ENCODE data around the gene EDDM13. TPM values are rescaled to one million over a fixed set of nuclear protein-coding genes. Genes with fewer than 3 reads are reported as not detected.
A peak's percentile ranks its signal among the peaks of the same experiment; 100 is the strongest.

Gene EDDM13
- total RNA-seq, 1 donor, result not detected

DNA sequence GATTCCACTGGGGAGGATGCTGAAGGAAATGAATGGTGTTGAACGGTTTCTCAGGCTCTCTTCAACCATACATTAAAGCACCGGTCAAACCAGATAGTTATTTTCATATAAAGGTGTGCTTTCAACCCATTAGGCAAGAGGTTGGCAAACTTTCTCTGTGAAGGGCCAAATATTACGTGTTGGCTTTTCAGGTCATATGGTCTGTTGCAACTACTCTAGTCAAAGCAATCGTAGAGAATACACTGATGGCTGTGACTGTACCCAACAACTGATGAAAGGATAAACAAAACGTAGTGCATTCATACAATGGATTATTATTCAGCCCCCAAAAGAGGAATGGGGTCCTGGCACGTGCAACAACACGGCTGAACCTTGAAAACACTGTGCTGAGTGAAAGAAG, 36.2 kb downstream of the EDDM13 start:
- peaks cover 2% of the 10 kb centered on the region for H3K4me1 ChIP-seq (ENCODE audit: insufficient read depth, low read length)
- no peaks in the 10 kb centered on the region for H3K9me3 ChIP-seq (ENCODE audit: low read depth, low read length)
- H3K4me3 ChIP-seq (ENCODE audit: low read length), result no peak overlapping the region
- no peaks in the 10 kb centered on the region for H3K27me3 ChIP-seq (ENCODE audit: insufficient read depth, low read length)

DNA sequence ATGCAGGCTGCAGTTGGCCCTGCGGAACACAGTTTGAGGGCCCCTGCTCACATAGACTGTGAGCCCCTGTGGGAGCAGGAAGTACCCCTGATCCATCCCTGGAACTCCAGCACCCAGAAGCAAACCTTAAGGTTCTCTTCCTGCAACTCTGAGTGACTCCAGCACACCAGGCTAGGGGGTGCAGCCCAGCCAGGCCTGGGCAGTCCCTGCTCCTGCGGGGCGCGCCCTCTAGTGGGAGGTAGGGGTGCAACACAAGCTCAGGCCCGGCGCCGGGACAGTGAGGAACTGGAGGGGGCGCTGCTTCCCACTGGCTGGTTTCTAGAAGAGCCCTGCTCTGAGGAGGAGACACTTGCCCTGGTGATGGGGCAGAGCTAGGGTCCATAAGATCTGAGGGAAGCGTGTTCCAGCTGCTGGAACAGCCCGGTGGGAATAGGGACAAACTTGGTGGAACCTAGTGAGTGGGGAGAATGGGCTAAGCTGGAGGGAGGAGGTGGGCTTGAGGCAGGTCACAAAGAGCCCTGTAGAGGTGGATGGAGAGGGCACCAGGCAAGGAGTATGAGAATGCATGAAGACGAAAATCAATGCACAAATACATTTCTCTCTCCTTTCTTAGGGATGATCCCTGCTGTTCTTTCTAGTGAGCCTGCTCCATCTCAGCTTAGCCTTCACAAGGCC, 37.1 kb downstream of the EDDM13 start:
- no peaks in the 10 kb centered on the region for H3K9me3 ChIP-seq (ENCODE audit: low read depth, low read length)
- H3K4me3 ChIP-seq (ENCODE audit: low read length), result no peak overlapping the region
- peaks cover 6% of the 10 kb centered on the region for H3K4me1 ChIP-seq (ENCODE audit: insufficient read depth, low read length)
- H3K27me3 ChIP-seq (ENCODE audit: insufficient read depth, low read length), result no peaks in the 10 kb centered on the region

DNA sequence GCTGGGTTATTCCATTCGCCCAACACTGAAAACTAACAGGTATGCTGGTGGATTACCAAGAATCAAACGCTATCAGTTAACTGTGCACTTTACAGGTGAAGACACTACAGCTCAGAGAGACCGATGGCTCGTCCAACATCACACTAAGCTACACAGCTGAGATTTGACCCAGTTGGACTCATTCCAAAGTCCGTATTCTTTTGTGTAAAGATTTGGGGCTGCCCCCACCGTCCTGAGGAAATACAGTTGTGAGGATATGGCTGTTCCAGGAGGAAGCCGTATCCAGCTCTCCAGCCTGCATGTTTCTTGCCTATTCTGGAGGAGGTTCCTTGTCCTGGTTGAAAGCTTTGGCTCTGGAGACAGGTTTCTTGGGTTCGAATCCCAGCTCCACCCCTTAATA, 37.9 kb downstream of the EDDM13 start:
- Histone ChIP-seq H3K4me1 (ENCODE audit: insufficient read depth, low read length) (peaks cover 9% of the 10 kb centered on the region), H3K9me3 (ENCODE audit: low read depth, low read length) (no peaks in the 10 kb centered on the region), H3K27me3 (ENCODE audit: insufficient read depth, low read length) (no peaks in the 10 kb centered on the region), H3K4me3 (ENCODE audit: low read length) (no peak overlapping the region)

DNA sequence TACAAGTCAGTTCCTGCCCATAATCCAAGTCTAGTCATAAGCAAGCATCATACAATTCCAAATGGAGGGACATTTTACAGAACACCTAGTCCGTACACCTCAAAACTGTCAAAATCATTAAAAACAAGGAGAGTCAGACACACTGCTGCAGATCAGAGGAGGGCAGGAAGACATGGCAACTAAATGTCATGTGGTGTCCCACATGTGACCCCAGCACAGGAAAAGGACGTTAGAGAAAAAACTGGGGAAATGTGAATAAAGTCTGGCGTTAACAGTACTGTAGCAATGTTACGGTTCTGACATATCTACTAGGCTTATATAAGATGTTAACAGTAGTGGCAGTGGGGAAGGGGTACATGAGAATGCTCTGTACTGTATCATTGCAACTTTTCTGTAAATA, 39.8 kb downstream of the EDDM13 start:
- Histone ChIP-seq H3K9me3 (ENCODE audit: low read depth, low read length) (no peaks in the 10 kb centered on the region), H3K4me1 (ENCODE audit: insufficient read depth, low read length) (peaks cover 16% of the 10 kb centered on the region), H3K27me3 (ENCODE audit: insufficient read depth, low read length) (no peaks in the 10 kb centered on the region), H3K4me3 (ENCODE audit: low read length) (no peak overlapping the region)

DNA sequence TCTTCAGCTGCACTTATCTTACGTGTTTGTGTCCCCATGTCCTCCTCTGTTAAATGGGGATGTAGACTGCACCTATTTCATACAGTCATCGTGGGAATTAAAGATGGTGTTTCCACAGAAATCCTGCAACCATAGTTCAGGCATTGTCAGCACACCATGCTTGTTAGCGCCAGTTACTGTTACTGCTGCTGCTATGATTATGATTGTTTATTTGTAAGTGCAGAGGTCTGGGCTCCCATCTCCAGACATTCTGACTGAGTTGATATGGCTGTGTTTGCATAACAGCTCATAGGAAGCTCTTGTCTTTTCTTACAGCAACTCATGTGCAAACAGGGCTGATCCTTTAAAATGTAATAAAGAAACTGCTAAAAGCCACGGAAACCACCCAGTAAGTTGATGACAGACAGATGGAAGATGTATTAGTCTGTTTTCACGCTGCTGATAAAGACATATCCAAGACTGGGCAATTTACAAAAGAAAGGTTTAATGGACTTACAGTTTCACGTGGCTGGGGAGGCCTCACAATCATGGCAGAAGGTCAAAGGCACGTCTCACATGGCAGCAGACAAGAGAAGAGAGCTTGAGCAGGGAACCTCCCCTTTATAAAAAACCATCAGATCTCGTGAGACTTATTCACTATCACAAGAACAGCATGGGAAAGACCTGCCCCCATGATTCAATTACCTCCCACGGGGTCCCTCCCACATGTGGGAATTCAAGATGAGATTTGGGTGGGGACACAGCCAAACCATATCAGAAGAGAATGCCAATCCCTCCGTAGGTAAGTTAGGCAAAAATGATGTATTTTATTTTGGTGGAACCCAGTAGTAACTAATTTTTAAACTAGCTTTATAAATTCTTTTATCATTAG, 40.5 kb downstream of the EDDM13 start:
- peaks cover 18% of the 10 kb centered on the region for H3K4me1 ChIP-seq (ENCODE audit: insufficient read depth, low read length)

DNA sequence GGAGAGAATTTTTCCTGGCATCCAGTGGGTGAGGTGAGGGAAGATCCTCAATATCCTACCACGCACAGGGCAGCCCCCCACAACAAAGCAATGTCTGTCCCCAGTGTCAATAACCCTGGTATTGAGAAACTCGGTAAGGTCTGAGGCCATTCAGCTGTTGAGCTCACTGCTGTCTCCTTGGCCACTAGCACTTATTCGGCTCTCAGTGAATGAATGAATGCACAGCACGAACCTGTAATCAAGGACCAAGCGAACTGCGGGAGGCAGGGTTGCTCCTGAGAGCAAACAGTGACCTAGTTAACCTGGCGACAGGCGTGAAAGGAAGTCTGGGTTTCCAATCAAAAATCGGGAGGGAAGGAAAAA, 41.5 kb downstream of the EDDM13 start:
- Histone ChIP-seq H3K27me3 (ENCODE audit: insufficient read depth, low read length) (no peaks in the 10 kb centered on the region), H3K9me3 (ENCODE audit: low read depth, low read length) (no peaks in the 10 kb centered on the region), H3K4me3 (ENCODE audit: low read length) (peak overlapping the region; percentile 71), H3K4me1 (ENCODE audit: insufficient read depth, low read length) (peaks cover 26% of the 10 kb centered on the region)

More for the DNA sequence above, 40.5 kb downstream of the EDDM13 start:
- no peak overlapping the region for H3K4me3 ChIP-seq (ENCODE audit: low read length)
- H3K9me3 ChIP-seq (ENCODE audit: low read depth, low read length), result no peaks in the 10 kb centered on the region
- H3K27me3 ChIP-seq (ENCODE audit: insufficient read depth, low read length), result no peaks in the 10 kb centered on the region

DNA sequence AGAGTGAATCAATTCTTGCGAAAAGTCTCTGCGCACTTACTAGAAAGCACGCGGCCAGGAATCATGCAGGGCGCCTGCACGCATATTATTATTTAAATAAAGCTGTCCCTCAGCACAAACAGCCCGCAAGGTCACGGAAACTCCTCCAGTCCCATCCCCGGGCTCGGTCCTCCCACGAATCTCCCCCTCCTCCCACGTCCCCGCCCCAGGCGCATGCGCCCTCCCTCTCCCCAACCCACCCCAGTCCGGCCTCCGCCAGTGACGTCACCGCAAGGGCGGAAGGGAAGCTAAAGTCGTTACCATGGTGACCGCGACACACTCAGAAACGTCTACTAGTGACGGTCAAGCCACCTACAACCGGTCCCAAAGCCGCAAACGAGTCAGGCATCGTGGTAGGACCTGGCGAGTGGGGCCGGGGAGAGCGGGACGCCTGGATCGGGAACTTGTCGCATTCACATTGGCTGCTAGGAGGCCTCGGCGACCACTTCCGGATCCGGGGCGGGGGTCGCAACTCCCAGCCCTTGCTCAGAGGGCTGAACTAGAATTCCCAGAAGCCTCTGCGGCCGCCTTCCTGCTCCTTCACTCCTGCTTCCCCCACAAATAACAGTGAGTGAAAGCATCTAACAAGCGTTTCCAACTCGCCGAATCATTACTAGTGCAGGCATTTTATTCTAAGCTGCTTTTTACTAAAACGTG, 42.0 kb downstream of the EDDM13 start, which contains the start of gene ZSCAN5A:
ZSCAN5A (minus strand) TSS at position 459 of the 696 bp plus-strand sequence. CDS start 89,793 bp downstream, outside the sequence.
- H3K4me1 ChIP-seq (ENCODE audit: insufficient read depth, low read length), result peaks cover 31% of the 10 kb centered on the region
- H3K27me3 ChIP-seq (ENCODE audit: insufficient read depth, low read length), result no peaks in the 10 kb centered on the region
- peak within 1 kb of the TSS; percentile 71 for H3K4me3 ChIP-seq (ENCODE audit: low read length)
- H3K9me3 ChIP-seq (ENCODE audit: low read depth, low read length), result no peaks in the 10 kb centered on the region

DNA sequence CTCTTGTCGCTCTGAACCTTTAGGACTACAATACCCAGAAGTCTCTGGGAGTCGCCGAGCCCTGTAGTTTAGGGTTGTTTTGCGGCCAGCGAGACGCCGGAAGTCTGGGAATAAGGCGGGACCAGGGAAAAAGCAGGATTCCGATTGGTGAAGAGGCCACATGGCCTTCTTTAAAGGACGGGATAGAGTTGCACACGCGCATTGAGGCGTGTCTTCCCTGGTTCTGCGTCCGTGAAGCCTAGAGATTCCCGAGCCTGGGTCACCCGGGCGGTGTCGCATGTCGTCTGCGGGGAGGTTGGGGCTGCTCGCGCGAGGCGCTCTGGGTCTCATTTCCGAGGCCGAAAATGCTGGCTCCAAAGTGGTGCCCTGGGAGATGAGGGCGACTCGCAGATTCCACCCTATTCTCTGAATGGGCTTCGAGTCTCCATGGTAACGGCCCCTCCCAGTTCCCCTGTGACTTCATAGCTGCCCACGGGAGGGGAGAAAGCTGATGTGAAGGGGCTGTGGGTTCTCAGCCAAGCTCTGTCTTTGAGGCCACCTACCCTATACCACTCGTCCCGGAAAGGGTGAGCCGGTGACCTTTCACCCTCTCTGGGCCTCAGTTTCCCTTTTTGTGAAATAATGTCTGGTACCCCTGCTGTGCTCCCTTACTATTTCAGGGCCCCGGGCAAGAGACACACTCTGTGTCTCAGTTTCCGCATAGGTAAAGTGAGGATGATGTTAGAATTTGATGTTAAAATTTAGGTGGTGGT, 42.7 kb downstream of the EDDM13 start:
- H3K4me1 ChIP-seq (ENCODE audit: insufficient read depth, low read length), result peaks cover 39% of the 10 kb centered on the region
- peak overlapping the region; percentile 71 for H3K4me3 ChIP-seq (ENCODE audit: low read length)
- no peaks in the 10 kb centered on the region for H3K27me3 ChIP-seq (ENCODE audit: insufficient read depth, low read length)
- no peaks in the 10 kb centered on the region for H3K9me3 ChIP-seq (ENCODE audit: low read depth, low read length)

DNA sequence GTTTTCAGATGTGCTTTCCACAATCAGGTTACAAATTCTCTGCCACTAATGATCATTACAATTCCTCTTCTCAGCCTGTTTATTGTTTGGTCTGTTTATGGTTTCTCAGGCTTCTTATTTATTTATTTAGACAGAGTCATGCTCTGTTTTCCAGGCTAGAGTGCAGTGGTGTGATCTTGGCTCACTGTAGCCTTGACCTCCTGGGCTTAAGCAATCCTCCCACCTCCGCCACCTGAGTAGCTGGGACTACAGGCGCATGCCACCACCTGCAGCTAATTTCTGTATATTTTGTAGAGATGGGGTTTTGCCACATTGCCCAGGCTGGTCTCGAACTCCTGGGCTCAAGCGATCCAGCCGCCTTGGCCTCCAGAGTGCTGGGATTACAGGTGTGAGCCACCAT, 44.2 kb downstream of the EDDM13 start:
- no peaks in the 10 kb centered on the region for H3K27me3 ChIP-seq (ENCODE audit: insufficient read depth, low read length)
- no peak overlapping the region for H3K4me3 ChIP-seq (ENCODE audit: low read length)
- no peaks in the 10 kb centered on the region for H3K9me3 ChIP-seq (ENCODE audit: low read depth, low read length)
- peaks cover 53% of the 10 kb centered on the region for H3K4me1 ChIP-seq (ENCODE audit: insufficient read depth, low read length)

DNA sequence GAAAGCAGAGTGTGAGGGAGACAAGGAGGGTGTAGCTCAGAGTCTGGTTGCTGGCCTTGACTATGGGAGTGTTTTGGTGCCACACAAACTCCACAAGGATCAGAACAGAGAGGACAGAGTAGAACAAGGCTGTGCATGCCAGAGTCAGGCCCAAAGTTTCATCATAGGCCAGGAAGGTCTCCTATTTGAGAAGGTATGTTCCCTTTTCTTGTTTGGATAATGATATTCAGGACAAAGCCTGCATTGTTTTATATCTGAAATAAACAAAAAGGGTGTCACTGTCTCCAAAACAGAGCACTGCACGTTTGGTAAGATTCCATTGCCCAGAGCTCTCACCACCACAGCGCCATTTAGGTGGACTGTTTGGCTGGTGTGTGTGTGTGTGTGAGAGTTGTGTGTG, 45.2 kb downstream of the EDDM13 start:
- H3K4me1 ChIP-seq (ENCODE audit: insufficient read depth, low read length), result peaks cover 63% of the 10 kb centered on the region
- H3K9me3 ChIP-seq (ENCODE audit: low read depth, low read length), result no peaks in the 10 kb centered on the region
- no peaks in the 10 kb centered on the region for H3K27me3 ChIP-seq (ENCODE audit: insufficient read depth, low read length)
- H3K4me3 ChIP-seq (ENCODE audit: low read length), result no peak overlapping the region

DNA sequence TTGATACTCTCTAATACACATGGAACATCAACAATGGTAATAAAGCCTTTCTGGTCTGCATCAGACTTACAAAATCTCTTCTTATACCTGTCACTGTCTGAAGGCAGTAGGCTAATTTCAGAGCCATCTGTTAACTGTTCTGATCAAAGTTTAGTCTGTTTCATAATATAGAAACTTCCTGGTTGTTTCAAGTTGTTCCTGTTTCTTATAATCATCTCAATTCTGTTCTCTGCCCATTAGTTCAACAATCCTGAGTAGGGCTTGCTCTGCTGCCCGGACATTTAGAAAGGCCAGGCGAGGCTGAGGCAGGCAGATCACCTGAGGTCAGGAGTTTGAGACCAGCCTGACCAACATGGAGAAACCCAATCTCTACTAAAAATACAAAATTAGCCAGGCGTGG, 47.4 kb downstream of the EDDM13 start:
- Histone ChIP-seq H3K4me1 (ENCODE audit: insufficient read depth, low read length) (peaks cover 69% of the 10 kb centered on the region), H3K4me3 (ENCODE audit: low read length) (no peak overlapping the region), H3K9me3 (ENCODE audit: low read depth, low read length) (no peaks in the 10 kb centered on the region), H3K27me3 (ENCODE audit: insufficient read depth, low read length) (no peaks in the 10 kb centered on the region)

DNA sequence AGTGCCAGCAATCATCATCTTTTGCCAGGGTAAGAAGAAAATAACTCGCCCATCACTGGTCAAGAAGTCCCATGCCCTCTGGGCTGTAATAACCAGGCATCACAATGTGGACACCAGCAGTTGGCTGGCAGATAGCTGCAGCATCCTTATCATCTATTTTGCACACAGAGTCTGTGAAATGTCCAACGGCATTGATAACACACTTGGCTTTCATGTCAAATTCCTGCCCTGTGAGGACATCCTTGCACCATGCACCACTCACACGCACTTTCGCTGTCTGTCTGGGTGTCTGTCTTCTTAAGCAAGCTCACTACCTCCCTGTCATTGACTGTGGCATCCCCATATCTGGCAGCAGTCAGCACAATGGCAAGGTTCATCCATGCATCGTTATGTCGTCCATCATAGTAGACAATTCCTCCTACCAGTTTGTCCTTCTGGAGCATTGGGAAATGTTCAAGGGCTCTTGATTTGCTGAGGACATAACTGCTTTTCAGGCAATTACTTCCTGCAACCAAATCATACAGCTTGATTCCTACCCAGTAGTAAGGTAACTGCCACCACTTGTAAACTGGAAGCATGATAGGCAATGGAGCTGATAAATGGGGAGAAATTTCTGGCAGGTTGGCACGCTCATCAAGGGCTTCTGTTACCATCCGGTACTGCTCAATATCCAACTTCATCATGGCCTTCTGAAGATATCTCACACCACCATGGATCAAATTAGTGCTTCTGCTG, 48.9 kb downstream of the EDDM13 start:
- Histone ChIP-seq H3K9me3 (ENCODE audit: low read depth, low read length) (no peaks in the 10 kb centered on the region), H3K4me1 (ENCODE audit: insufficient read depth, low read length) (peaks cover 64% of the 10 kb centered on the region)

DNA sequence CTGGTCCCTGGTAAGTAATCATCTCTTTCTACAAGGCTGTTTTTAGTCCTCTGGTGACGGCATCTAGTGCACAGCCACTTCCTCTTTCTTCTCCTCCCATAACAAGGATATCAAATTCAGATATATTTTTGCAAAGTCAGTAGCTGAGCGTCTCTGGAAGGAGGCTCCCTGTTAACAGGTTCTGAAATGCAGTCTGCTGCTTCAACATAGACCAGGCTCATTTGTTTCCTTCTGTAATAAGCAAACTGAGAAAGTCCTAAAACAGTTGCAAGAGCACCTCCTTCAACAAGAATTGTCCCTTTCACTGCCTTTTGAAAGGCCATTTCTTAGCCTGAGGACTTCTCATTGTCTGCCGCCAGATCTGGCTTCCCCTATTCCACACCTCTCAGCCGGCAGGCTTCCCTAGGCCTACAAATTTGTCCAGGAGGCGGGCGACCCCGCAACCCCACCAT, 49.5 kb downstream of the EDDM13 start:
- Histone ChIP-seq H3K27me3 (ENCODE audit: insufficient read depth, low read length) (no peaks in the 10 kb centered on the region), H3K4me1 (ENCODE audit: insufficient read depth, low read length) (peaks cover 64% of the 10 kb centered on the region), H3K4me3 (ENCODE audit: low read length) (no peak overlapping the region), H3K9me3 (ENCODE audit: low read depth, low read length) (no peaks in the 10 kb centered on the region)

More for the DNA sequence above, 48.9 kb downstream of the EDDM13 start:
- Histone ChIP-seq H3K27me3 (ENCODE audit: insufficient read depth, low read length) (no peaks in the 10 kb centered on the region), H3K4me3 (ENCODE audit: low read length) (no peak overlapping the region)

DNA sequence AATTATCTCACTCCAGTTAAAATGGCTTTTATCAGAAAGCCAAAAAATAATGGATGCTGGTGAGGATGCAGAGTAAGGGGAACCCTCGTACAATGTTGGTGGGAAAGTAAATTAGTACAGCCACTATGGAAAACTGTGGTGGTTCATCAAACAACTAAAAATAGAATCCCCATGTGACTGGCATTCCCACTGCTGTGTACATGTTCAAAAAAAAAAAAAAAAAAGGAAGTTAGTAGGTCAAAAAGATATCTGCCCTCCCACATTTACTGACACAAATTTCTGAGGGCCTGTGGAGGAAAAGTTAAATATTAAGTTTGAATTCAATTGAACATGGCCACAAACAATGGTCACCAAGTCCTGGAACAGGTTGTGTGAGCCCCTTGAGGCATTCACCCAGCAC, 51.9 kb downstream of the EDDM13 start:
- peaks cover 50% of the 10 kb centered on the region for H3K4me1 ChIP-seq (ENCODE audit: insufficient read depth, low read length)

More for the DNA sequence above, 51.9 kb downstream of the EDDM13 start:
- no peaks in the 10 kb centered on the region for H3K9me3 ChIP-seq (ENCODE audit: low read depth, low read length)
- H3K4me3 ChIP-seq (ENCODE audit: low read length), result no peak overlapping the region
- H3K27me3 ChIP-seq (ENCODE audit: insufficient read depth, low read length), result no peaks in the 10 kb centered on the region
